ENCODE results near the gene ESPN.

GRCh38 chr1:6447016-6447817 is 22.6 kb downstream of the ESPN start:
- TF ChIP-seq NFIC (IDR thresholded peaks at IDR 0.05; ENCODE audit: borderline replicate concordance) = no peak
- TF ChIP-seq MXI1 (IDR thresholded peaks at IDR 0.05; ENCODE audit: low read depth, low read length) = no peak
- TF ChIP-seq CTCF (IDR thresholded peaks at IDR 0.05) = no peak
- TF ChIP-seq, protein P1, sequence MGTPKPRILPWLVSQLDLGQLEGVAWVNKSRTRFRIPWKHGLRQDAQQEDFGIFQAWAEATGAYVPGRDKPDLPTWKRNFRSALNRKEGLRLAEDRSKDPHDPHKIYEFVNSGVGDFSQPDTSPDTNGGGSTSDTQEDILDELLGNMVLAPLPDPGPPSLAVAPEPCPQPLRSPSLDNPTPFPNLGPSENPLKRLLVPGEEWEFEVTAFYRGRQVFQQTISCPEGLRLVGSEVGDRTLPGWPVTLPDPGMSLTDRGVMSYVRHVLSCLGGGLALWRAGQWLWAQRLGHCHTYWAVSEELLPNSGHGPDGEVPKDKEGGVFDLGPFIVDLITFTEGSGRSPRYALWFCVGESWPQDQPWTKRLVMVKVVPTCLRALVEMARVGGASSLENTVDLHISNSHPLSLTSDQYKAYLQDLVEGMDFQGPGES (IDR thresholded peaks at IDR 0.05; ENCODE audit: low read depth, low read length) = no peak
- no peak for TF ChIP-seq POLR2AphosphoS5 (IDR thresholded peaks at IDR 0.05; ENCODE audit: low read depth, low read length)
- no peak for TF ChIP-seq RCOR1 (IDR thresholded peaks at IDR 0.05; ENCODE audit: low read length)
- no peak for TF ChIP-seq TAF1 (IDR thresholded peaks at IDR 0.05; ENCODE audit: borderline replicate concordance, low read depth, low read length)
- TF ChIP-seq EP300 (IDR thresholded peaks at IDR 0.05; ENCODE audit: borderline replicate concordance in 1 of 2, low read depth in 1 of 2, low read length in 1 of 2) = no peak
- TF ChIP-seq YY1 (IDR thresholded peaks at IDR 0.05; ENCODE audit: low read depth) = no peak
- TF ChIP-seq CHD2 (IDR thresholded peaks at IDR 0.05; ENCODE audit: low read length, partially characterized antibody) = no peak

All from SK-N-SH (cell line).